ENCODE results near the gene PVALEF.

GRCh38 chr17:81180836-81181810 is 15.8 kb downstream of the PVALEF start:
- TF ChIP-seq CTCF (IDR thresholded peaks at IDR 0.05) (no peak), POLR2A (IDR thresholded peaks at IDR 0.05) (no peak), POLR2AphosphoS5 (IDR thresholded peaks at IDR 0.05) (no peak)

Measured in gastroesophageal sphincter (tissue), 3 donors.